NCI-H510A (cell line): ENCODE measurements around the gene CBFA2T3.
"Not testable (repeated sequence)": the region's sequence is repeated elsewhere in the genome, so short reads cannot be mapped to it uniquely, and the experiment has no call there.

Source experiments
- DNase-seq: peaks from one replicate; lab custom pipeline; 2025; lab: John Stamatoyannopoulos, UW

CBFA2T3 gene

GRCh38 chr16:89012622-89012995, 35.6 kb upstream of the CBFA2T3 start:
- no peak for DNase-seq

DNA sequence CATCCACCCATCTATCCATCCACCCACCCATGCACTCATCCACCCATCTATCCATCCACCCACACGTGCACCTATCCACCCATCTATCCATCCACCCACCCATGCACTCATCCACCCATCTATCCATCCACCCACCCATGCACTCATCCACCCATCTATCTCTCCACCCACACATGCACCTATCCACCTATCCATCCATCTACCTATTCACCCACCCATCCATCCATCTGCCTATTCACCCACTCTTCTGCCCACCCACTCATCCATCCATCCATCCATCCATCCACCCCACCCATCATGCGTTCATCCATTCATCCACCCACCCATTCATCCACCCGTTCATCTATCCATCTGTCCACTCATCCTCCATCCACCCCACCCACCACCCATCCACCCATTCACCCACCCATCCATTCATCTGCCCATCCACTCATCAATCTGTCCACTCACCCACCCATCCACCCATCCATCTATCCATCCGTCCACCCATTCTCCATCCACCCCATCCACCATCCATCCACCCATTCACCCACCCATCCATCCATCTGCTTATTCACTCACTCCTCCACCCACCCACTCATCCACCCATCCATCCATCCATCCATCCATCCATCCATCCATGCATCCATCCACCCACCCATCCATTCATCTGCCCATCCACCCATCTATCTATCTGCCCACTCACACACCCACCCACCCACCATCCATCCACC, 35.1 kb upstream of the CBFA2T3 start:
- DNase-seq = no peak

DNA sequence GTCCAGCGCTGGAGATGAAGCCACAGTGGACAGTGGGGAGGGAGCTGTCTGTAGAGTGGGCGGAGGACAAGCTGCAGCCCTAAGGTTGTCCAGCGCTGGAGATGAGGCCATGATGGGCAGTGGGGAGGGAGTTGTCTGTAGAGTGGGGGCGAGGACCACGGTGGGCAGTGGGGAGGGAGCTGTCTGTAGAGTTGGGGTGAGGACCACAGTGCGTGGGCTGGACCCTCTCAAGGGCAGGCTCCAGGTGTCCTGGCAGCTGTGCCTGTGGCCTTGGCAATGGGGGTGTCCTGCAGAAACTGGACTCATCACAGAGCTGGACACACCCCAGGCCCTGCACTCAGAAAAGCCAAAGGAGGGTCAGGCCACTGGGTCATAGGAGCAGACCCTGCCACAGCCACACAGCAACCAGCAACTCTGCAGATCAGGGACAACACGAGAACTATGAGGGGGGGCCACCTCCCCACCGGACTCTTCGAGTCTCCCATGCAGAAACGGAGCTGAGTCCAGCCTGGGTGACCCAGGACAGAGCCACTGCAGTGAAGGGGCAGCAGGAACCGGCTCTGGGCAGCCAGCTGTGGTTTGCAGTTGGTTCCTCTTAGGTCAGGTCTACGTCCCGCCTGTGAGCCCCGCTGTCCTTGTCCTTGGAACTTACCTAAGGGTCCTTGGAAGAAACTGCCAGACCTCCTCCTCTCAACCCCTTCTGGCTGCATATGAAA, 33.4 kb upstream of the CBFA2T3 start:
- no peak for DNase-seq

- no peak for DNase-seq
Observed at GRCh38 chr16:89009343-89010209, 32.6 kb upstream of the CBFA2T3 start.

DNA sequence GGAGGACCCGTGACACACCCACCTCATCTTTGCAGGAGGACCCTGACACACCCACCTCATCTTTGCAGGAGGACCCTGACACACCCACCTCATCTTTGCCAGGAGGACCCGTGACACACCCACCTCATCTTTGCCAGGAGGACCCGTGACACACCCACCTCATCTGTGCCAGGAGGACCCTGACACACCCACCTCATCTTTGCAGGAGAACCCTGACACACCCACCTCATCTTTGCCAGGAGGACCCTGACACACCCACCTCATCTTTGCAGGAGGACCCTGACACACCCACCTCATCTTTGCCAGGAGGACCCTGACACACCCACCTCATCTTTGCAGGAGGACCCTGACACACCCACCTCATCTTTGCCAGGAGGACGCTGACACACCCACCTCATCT, 31.8 kb upstream of the CBFA2T3 start:
- DNase-seq = not testable (repeated sequence)

DNA sequence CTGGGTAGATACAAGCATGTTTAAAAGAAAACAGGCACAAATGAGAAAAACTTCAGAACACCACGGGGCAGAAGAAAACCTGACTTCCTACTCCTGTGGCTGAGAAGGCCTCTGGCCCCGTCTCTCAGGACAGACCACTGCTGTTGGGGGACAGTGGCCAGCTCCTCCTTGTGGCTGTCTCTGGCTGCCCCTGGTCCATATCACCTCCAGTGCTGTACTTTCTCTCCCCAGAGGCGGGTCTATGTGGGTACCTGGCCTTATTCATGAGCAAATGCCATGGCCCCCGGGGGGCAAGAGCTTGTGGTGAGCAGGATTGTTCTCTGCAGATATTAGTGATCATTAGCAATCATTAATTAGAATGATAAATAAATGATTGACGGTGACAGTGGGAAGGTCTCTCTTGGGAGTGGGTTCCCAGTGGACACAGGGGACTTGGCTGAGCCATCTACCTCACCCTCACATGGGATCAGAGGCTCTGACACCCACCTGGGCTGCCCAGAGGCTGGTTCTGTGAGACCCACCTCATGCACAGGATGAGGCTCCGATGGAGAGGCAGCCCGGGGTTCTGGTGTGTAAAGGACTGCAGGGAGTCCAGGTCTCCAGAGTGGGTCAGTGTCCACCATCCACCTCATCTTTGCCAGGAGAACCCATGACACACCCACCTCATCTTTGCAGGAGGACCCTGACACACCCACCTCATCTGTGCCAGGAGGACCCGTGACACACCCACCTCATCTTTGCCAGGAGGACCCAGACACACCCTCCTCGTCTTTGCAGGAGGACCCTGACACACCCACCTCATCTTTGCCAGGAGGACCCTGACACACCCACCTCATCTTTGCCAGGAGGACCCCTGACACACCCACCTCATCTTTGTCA, 30.6 kb upstream of the CBFA2T3 start:
- no peak for DNase-seq

DNA sequence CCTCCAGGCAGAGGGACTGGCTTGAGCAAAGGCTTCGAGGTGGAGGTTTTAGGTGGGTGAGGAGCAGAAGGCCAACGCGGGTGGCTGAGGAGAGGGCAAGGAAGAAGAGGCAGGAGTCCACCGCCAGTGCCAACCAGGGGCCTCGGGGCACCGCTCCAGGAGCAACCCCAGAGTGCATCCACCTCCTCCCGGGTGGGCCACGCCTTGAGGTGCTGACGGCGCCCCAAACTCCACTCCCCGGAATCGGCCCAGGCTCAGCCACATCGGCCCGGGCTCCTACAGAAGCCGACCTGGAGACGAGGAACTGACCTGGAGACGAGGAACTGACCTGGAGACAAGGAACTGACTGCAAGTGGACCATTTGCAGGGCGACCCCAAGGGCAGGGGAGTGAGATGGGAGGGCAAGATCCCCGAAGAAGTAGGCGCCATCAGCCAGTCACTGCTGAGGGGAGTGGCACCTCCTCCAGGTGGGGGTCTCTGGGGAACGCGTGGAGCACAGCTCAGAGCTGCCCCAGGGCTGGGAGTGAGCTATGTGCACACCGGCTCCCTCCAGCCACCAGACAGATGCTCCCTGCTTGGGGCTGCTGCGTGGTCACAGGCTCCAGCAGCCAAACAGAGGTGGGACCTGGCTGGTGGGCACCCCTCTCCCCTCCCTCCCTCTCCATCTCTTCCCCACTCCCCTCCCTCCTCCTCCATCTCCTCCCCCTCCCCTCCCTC, 29.2 kb upstream of the CBFA2T3 start:
- DNase-seq = no peak

DNA sequence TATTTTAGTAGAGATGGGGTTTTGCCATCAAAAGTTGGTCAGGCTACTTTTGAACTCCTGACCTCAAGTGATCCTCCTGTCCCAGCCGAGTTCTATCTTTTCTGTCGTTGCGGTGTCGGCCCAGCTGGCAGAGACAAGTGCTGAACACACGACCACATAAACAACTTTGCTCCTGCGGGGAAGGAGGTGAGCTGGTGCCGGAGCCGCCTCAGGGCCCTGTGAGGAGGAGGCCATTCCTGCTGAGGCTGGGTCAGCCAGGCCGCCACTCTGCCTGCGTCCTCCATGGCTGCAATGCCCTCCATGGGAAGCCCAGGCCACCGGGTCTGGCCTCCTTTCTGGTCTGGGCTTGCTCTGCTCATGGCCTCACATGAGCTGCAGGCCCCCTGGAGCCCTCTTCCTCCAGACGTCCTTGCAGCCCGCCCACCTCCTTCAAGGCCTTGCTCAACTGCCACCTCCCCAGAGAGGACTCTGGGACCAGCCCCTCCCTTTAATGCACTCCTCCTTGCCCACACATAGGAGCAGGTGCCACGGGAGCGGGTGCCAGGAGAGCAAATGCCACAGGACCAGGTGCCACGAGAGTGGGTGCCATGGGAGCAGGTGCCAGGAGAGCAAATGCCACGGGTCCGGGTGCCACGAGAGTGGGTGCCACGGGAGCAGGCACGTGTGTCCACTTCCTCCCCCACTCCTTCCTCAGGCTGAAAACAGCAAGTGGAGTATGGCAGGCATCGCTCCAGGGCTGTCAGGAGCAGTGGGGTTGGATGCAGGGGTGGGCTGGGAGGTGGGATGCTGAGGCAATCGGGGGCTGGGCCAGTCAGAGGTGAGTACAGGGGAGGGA, 28.4 kb upstream of the CBFA2T3 start:
- no peak for DNase-seq

GRCh38 chr16:89004209-89004831, 27.3 kb upstream of the CBFA2T3 start:
- no peak for DNase-seq

DNA sequence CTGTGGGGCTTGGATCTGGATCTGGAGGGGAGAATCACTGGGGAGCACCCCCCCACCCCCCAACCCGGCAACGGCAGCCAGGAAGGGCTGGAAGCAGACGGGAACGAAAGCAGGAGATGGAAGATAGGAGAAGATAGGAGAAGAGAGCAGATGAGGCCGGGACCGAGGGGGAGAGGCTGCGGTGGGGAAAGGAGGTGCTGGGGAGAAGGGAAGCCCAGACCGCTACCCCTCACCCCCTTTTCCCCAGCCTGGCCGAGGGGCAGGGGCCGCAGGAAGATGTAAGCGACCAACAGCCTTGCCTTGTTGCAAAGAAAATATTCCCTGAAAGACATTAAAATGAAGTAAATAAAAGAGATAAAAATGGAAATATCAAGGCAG, 26.8 kb upstream of the CBFA2T3 start:
- DNase-seq = no peak

- DNase-seq = no peak
Observed at GRCh38 chr16:89002851-89003830, 26.1 kb upstream of the CBFA2T3 start.

- DNase-seq = not testable (repeated sequence)
Observed at GRCh38 chr16:89002081-89002480, 25.1 kb upstream of the CBFA2T3 start.

DNA sequence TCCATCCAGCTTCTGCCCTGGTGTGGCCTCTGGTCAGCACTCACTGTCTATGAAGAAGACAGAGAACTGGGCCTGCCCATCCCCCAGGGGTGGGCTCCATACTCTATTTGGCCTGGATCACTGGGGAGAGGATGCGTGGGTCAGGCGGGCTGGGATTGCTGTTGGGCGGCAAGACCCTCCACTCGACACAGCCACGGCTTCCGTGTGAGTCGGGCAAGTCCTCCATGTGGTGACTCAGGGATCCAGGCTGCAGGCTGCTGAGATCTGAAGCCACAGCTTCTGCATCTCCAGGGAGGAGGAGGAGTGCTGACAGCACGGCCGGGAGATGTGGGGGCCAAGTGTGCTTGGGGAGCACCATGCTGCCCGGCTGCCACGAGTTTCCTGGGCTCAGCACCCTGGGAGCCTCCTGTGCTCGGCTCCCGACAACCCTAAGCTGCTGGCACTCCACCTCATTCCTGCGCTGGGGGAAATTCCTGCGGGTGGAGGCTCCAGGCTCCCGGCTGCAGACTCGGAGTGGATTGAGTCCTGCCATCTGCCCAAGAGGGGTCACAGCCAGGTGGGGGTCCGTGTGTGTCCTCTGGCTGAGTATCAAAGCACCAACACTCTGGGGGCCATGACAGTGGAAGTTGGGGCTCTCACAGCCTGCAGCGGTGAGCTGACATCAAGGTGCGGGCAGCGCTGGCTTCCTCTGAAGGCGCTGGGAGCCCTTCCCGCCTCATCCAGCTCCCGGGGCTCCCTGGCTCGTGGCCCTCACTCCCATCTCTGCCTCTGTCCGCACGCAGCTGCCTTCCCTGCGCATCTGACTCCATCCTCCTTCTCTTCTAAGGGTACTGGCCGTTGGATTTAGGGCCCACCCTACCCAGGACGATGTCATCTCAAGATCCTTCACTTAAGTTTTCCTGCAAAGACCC, 24.4 kb upstream of the CBFA2T3 start:
- no peak for DNase-seq

DNA sequence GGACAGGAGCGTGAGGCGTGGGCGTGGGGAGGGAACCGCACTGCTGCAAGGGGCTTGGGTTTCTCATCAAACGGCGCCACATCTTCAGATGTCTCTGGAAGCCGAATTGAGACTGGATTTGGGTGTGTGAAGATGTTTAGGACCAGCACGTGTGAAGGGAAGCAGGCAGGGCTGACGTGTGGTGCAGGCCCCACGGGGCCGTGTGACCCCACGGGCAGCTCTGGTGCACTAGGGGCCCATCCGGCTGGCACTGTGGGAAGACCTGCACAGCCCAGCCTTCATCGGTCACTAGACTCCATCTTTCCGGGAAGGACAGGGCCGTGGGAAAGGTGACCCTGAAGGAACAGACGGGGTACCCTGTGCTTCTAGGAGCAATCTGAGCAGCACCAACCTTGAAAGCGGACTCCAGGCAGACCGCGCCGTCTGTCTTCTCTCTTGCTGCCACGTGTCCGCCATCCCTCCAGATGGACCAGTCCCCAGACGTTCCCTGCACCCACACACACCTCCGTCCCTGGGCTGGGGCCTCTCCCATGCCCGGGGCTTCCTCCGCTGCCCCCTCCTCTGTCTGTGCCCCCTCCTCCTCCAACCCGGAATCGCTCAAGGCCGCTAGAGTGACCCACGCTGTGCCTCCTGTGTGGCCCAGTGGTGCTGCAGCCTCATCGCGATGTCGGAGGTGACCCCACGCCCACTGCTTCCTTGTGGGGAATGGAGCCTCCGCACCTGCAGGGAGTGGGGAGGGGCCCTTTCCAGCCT, 23.4 kb upstream of the CBFA2T3 start:
- no peak for DNase-seq

DNA sequence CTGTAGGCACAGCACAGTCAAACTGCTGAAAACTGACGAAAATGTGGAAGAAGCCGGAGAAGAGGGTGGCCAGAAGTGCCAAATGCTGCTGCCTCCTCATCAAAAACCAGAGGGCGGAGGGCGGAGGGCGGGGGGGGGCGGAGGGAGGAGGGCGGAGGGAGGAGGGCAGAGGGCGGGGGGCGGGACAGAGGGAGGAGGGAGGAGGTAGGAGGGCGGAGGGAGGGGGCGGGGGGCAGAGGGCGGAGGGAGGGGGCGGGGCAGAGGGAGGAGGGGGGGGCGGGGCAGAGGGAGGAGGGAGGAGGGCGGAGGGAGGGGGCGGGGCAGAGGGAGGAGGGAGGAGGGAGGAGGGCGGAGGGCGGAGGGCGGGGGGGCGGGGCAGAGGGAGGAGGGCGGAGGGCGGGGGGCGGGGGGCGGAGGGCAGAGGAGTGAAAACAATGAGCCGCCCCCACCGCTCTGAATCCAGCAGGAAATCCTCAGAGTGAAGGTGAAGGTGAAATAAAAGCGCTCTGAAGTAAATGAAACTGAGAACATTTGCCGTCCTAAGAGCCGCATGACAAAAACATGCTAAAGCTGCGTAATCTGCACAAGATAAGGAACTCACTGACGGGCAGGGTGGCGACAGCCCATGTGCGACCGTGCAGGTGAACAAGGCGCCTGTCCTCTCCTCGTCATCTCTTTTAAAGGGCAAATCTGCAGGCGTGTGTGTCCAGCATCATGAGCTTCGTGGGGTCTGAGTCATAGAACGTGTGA, 22.6 kb upstream of the CBFA2T3 start:
- no peak for DNase-seq
